HepG2 (cell line): Measurements from ENCODE around the gene CKM. TPM values are rescaled to one million over a fixed set of nuclear protein-coding genes. Genes with fewer than 3 reads are reported as not detected.

Source experiments
- DZIP1 ChIP-seq: sonication (generic); formaldehyde crosslinking; IDR thresholded peaks from 2 replicates; pipeline ENCODE4 v1.5.0; 2020; ENCODE audit warnings: mild to moderate bottlenecking, missing genetic modification reagents
- ERF ChIP-seq: IDR thresholded peaks from 2 replicates; pipeline ENCODE4 v1.6.1; 2018; ENCODE audit warnings: missing biosample characterization, missing genetic modification reagents
- GATAD1 ChIP-seq: IDR thresholded peaks from 2 replicates; pipeline ENCODE4 v1.6.1; 2016; ENCODE audit warnings: missing genetic modification reagents, missing compliant biosample characterization
- HMGXB4 ChIP-seq, 2 experiments: sonication (generic) in 1 of 2; formaldehyde crosslinking in 1 of 2; IDR thresholded peaks; 2 replicates each; pipeline versions ENCODE4 v1.4.0 to v1.6.1; 2018 to 2020; ENCODE audit warnings: missing genetic modification reagents in 2 of 2, borderline replicate concordance in 1 of 2, low read depth in 1 of 2, mild to moderate bottlenecking in 1 of 2, missing biosample characterization in 1 of 2
- KAT7 ChIP-seq: IDR thresholded peaks from 2 replicates; pipeline ENCODE4 v1.6.1; 2018; ENCODE audit warnings: borderline replicate concordance, missing compliant biosample characterization
- KDM6A ChIP-seq: IDR thresholded peaks from 2 replicates; pipeline ENCODE4 v1.6.1; 2016; ENCODE audit warnings: low read depth
- LCORL ChIP-seq, 2 experiments: fragments of 450-650 bp in 1 of 2; sonication (generic) in 1 of 2; formaldehyde crosslinking in 1 of 2; IDR thresholded peaks; 2 replicates each; pipeline versions ENCODE4 v1.5.0 to v1.6.1; 2017 to 2020; ENCODE audit warnings: antibody characterized with exemption in 1 of 2, missing genetic modification reagents in 1 of 2
- MAFK ChIP-seq, 2 experiments: IDR thresholded peaks in 1 of 2; conservative IDR thresholded peaks in 1 of 2; 2 replicates each; pipeline ENCODE4 v1.6.1; 2011; ENCODE audit warnings: improper control_type of control experiment in 2 of 2, low read length in 2 of 2
- NFAT5 ChIP-seq: sonication (generic); formaldehyde crosslinking; IDR thresholded peaks from 2 replicates; pipeline ENCODE4 v1.4.0; 2020; ENCODE audit warnings: missing genetic modification reagents
- PAF1 ChIP-seq: IDR thresholded peaks from 2 replicates; pipeline ENCODE4 v1.6.1; 2016; ENCODE audit warnings: missing genetic modification reagents, missing compliant biosample characterization
- RFX3 ChIP-seq: IDR thresholded peaks from 2 replicates; pipeline ENCODE4 v1.6.1; 2016; ENCODE audit warnings: missing biosample characterization, missing genetic modification reagents
- TERF1 ChIP-seq: sonication (generic); formaldehyde crosslinking; IDR thresholded peaks from 2 replicates; pipeline ENCODE4 v1.8.0; 2022; ENCODE audit warnings: mild to moderate bottlenecking, missing genetic modification reagents, moderate library complexity
- THAP11 ChIP-seq: IDR thresholded peaks from 2 replicates; pipeline ENCODE4 v1.6.1; 2016; ENCODE audit warnings: missing biosample characterization, missing genetic modification reagents
- YEATS2 ChIP-seq: sonication (generic); formaldehyde crosslinking; IDR thresholded peaks from 2 replicates; pipeline ENCODE4 v1.4.0; 2020; ENCODE audit warnings: missing genetic modification reagents, borderline replicate concordance
- ZNF124 ChIP-seq: sonication (generic); formaldehyde crosslinking; IDR thresholded peaks from 2 replicates; pipeline ENCODE4 v1.4.0; 2020; ENCODE audit warnings: missing genetic modification reagents
- ZNF510 ChIP-seq: sonication (generic); formaldehyde crosslinking; IDR thresholded peaks from 2 replicates; pipeline ENCODE4 v1.4.0; 2020; ENCODE audit warnings: low read depth, mild to moderate bottlenecking, missing genetic modification reagents
- ZNF670 ChIP-seq: sonication (generic); formaldehyde crosslinking; IDR thresholded peaks from 2 replicates; pipeline ENCODE4 v1.8.0; 2022; ENCODE audit warnings: mild to moderate bottlenecking, missing genetic modification reagents, borderline replicate concordance
- ZSCAN9 ChIP-seq: IDR thresholded peaks from 2 replicates; pipeline ENCODE4 v1.6.1; 2016; ENCODE audit warnings: borderline replicate concordance
- polyA plus RNA-seq, 8 experiments: library from polyadenylated mRNA; depleted of rRNA in 3 of 8; stranded (reverse) in 7 of 8; unstranded in 1 of 8; fragments of >200 nt; fragmentation: Illumina TruSeq in 4 of 8; extraction: Trizol in 4 of 8; gene quantifications; 2 replicates each; pipeline versions ENCODE4 v1.2.1 to v1.2.3, GENCODE V29; 2011 to 2016; ENCODE audit warnings: low read depth in 4 of 8, missing spikeins in 1 of 8, mixed read lengths in 1 of 8; ENCODE audit not compliant: insufficient read depth in 1 of 8
- total RNA-seq, 5 experiments: library from RNA; depleted of rRNA; stranded (reverse); fragments of >200 nt; fragmentation: Illumina TruSeq; extraction: Trizol; gene quantifications; 2 replicates each; pipeline ENCODE4 v1.2.3, GENCODE V29; 2016; ENCODE audit warnings: low read depth in 1 of 5

CKM gene
- total and polyA plus RNA-seq, 2 of the 13 experiments (the other 11 are each of a cell fraction or from before 2014, with no cell fraction given): 0.54 to 0.80 TPM

GRCh38 chr19:45370410-45371204, 47.9 kb upstream of the CKM start, which contains the start of gene ERCC2 (continued):
- TF ChIP-seq NFAT5 (CRISPR knock-in tag) (no peak), KDM6A (CRISPR knock-in tag) (no peak), TERF1 (no peak), ZNF510 (CRISPR knock-in tag) (no peak), PAF1 (CRISPR knock-in tag) (no peak), KAT7 (CRISPR knock-in tag) (no peak), ZSCAN9 (CRISPR knock-in tag) (no peak), GATAD1 (CRISPR knock-in tag) (no peak; the same call in 1 of the 2 replicates), ERF (CRISPR knock-in tag) (no peak), ZNF670 (no peak), HMGXB4 (CRISPR knock-in tag; IDR thresholded peaks at IDR 0.05; ENCODE audit: borderline replicate concordance in 1 of 2, low read depth in 1 of 2) (no peak; a peak in 1 of 4 replicates), RFX3 (no peak), THAP11 (peak; percentile 35), LCORL (IDR thresholded peaks at IDR 0.05) (no peak), LCORL (CRISPR knock-in tag; IDR thresholded peaks at IDR 0.05) (no peak), YEATS2 (CRISPR knock-in tag) (peak; percentile 13; the same call in 1 of the 2 replicates), MAFK (conservative IDR thresholded peaks at IDR 0.05 in 1 of 2, IDR thresholded peaks at IDR 0.05 in 1 of 2; ENCODE audit: low read length in 2 of 2) (no peak), DZIP1 (CRISPR knock-in tag) (no peak), ZNF124 (CRISPR knock-in tag) (no peak)
